Stimulated activated CD8-positive, alpha-beta memory T cell treated with anti-CD3 and anti-CD28 coated beads, Interleukin-15, amount 100 ng/mL, for 48 hours (primary cell): Measurements from ENCODE around the gene DTX2.
"Not testable (repeated sequence)": the region's sequence is repeated elsewhere in the genome, so short reads cannot be mapped to it uniquely, and the experiment has no call there.

Source experiments
- DNase-seq, 2 donors: peaks; one replicate each; pipeline ENCODE4 v3.0.0-alpha.2; 2020; ENCODE audit warnings: low read depth in 2 of 2

Gene DTX2

GRCh38 chr7:76487969-76488368 lies 26.5 kb downstream of the DTX2 start:
- not testable (repeated sequence) for DNase-seq

GRCh38 chr7:76492139-76492538 lies 30.6 kb downstream of the DTX2 start:
- not testable (repeated sequence) for DNase-seq

- DNase-seq = not testable (repeated sequence)
Measured at GRCh38 chr7:76495717-76496116, 34.2 kb downstream of the DTX2 start.

GRCh38 chr7:76497918-76498582 lies 36.5 kb downstream of the DTX2 start:
- not testable (repeated sequence) for DNase-seq

GRCh38 chr7:76498583-76499200 lies 37.2 kb downstream of the DTX2 start:
- DNase-seq = not testable (repeated sequence)

- DNase-seq = not testable (repeated sequence)
Measured at GRCh38 chr7:76499201-76499923, 37.9 kb downstream of the DTX2 start.

GRCh38 chr7:76499924-76500241 lies 38.4 kb downstream of the DTX2 start:
- DNase-seq = not testable (repeated sequence)

- DNase-seq = not testable (repeated sequence)
Measured at GRCh38 chr7:76502224-76502623, 40.7 kb downstream of the DTX2 start.

GRCh38 chr7:76502836-76503235 lies 41.3 kb downstream of the DTX2 start:
- not testable (repeated sequence) for DNase-seq

GRCh38 chr7:76503244-76503643 lies 41.7 kb downstream of the DTX2 start:
- not testable (repeated sequence) for DNase-seq

- DNase-seq = not testable (repeated sequence)
Measured at GRCh38 chr7:76504351-76505167, 43.0 kb downstream of the DTX2 start.

- no peak for DNase-seq
Measured at GRCh38 chr7:76505168-76506080, 43.9 kb downstream of the DTX2 start.

- no peak for DNase-seq
Measured at GRCh38 chr7:76506081-76506440, 44.6 kb downstream of the DTX2 start.

- not testable (repeated sequence) for DNase-seq
Measured at GRCh38 chr7:76506643-76507042, 45.1 kb downstream of the DTX2 start.

- DNase-seq = no peak
Measured at GRCh38 chr7:76507723-76508406, 46.4 kb downstream of the DTX2 start.

- DNase-seq = no peak
Measured at GRCh38 chr7:76509931-76510877, 48.7 kb downstream of the DTX2 start, which contains the start of gene UPK3B. TSS of gene UPK3B (plus strand) at chr7:76510552. CDS start at chr7:76510653, 101 bp downstream.

GRCh38 chr7:76511200-76511910 lies 49.8 kb downstream of the DTX2 start:
- DNase-seq = not testable (repeated sequence)
